Left lung (tissue), 10 donors: ENCODE measurements around the gene CISH. TPM values are rescaled to one million over a fixed set of nuclear protein-coding genes. Genes with fewer than 3 reads are reported as not detected.
A peak's percentile ranks its signal among the peaks of the same experiment; 100 is the strongest.

Source experiments
- ATAC-seq: fragments of 200-7000 bp; cut with Tn5 transposase; one replicate; pipeline ENCODE4 v1.9.1; 2020; ENCODE audit warnings: moderate library complexity
- DNase-seq, 4 donors: peaks; one replicate each; pipeline ENCODE4 v3.0.0-alpha.2; 2013 to 2020
- H3K27ac ChIP-seq, 2 donors: fragments of 200-600 bp; sonication (generic) in 1 of 2; one replicate each; pipeline versions ENCODE4 v1.5.0 to v1.8.0; 2020 to 2021
- H3K27me3 ChIP-seq, 2 donors: fragments of 200-600 bp; sonication (generic) in 1 of 2; one replicate each; pipeline versions ENCODE4 v1.5.0 to v1.8.0; 2020 to 2021
- H3K36me3 ChIP-seq, 2 donors: fragments of 200-600 bp; sonication (generic) in 1 of 2; one replicate each; pipeline versions ENCODE4 v1.5.0 to v1.8.0; 2020 to 2021
- H3K4me1 ChIP-seq, 2 donors: fragments of 200-600 bp; one replicate each; pipeline ENCODE4 v1.8.0; 2021
- H3K4me3 ChIP-seq, 2 donors: fragments of 200-600 bp; sonication (generic) in 1 of 2; one replicate each; pipeline versions ENCODE4 v1.5.0 to v1.8.0; 2020 to 2021; ENCODE audit warnings: mild to moderate bottlenecking in 1 of 2
- H3K9me3 ChIP-seq, 2 donors: fragments of 200-600 bp; sonication (generic) in 1 of 2; one replicate each; pipeline versions ENCODE4 v1.5.0 to v1.8.0; 2020 to 2021
- CTCF ChIP-seq, 2 donors: fragments of 200-600 bp; sonication (generic) in 1 of 2; IDR thresholded peaks; one replicate each; pipeline versions ENCODE4 v1.5.0 to v1.8.0; 2021; ENCODE audit warnings: antibody characterized with exemption in 2 of 2
- intact Hi-C, 2 donors: fragments of 100-400 bp; cut with DNase I; formaldehyde crosslinking; loops; one replicate each; pipeline versions ENCODE4 v1.11.2 to v1.14.2; 2022
- polyA plus RNA-seq, 6 donors: library from polyadenylated mRNA; unstranded; fragments of 120-200 nt; gene quantifications; one replicate each; pipeline ENCODE4 v1.2.1, GENCODE V29; 2013; ENCODE audit not compliant: insufficient read length in 6 of 6
- total RNA-seq, 2 donors: library from RNA; stranded (reverse); fragmentation: NEBNext Ultra II Directional; extraction: Animal tissue kit (Norgen Biotek cat#: 25700); gene quantifications; one replicate each; pipeline ENCODE4 v1.2.1, GENCODE V29; 2021
- donor health status: DM: no; HTN: yes; CAD: no.
- donor health status: DM: no; HTN: no; CAD: no.

The CISH gene
- total and polyA plus RNA-seq, 8 donors = 20.2 to 55.2 (median 26.5) TPM

GRCh38 chr3:50632450-50632849, 20.9 kb upstream of the CISH start:
- no peak for DNase-seq
- H3K27ac ChIP-seq = peak overlapping the region in 1 of 2 donors; percentile 66
- ATAC-seq = no peak

GRCh38 chr3:50630877-50631276, 19.3 kb upstream of the CISH start:
- Histone ChIP-seq H3K27ac (peak overlapping the region in 1 of 2 donors; percentile 66), H3K4me1 (peaks cover 6 to 83% of the 10 kb centered on the region in 2 donors), H3K36me3 (peaks cover 0 to 14% of the 10 kb centered on the region in 2 donors), H3K27me3 (no peaks in the 10 kb centered on the region), H3K4me3 (no peak overlapping the region), H3K9me3 (no peaks in the 10 kb centered on the region)
- DNase-seq (no peak), ATAC-seq (no peak)
- intact Hi-C loops = no loop called here
- no peak for TF ChIP-seq CTCF (IDR thresholded peaks at IDR 0.05)

More at GRCh38 chr3:50632450-50632849, 20.9 kb upstream of the CISH start:
- TF ChIP-seq CTCF (IDR thresholded peaks at IDR 0.05) = no peak
- H3K9me3 ChIP-seq = no peaks in the 10 kb centered on the region
- no peaks in the 10 kb centered on the region for H3K27me3 ChIP-seq
- H3K4me1 ChIP-seq = peaks cover 3 to 81% of the 10 kb centered on the region in 2 donors
- no peak overlapping the region for H3K4me3 ChIP-seq
- intact Hi-C loops = no loop called here
- H3K36me3 ChIP-seq = peaks cover 0 to 14% of the 10 kb centered on the region in 2 donors

DNA sequence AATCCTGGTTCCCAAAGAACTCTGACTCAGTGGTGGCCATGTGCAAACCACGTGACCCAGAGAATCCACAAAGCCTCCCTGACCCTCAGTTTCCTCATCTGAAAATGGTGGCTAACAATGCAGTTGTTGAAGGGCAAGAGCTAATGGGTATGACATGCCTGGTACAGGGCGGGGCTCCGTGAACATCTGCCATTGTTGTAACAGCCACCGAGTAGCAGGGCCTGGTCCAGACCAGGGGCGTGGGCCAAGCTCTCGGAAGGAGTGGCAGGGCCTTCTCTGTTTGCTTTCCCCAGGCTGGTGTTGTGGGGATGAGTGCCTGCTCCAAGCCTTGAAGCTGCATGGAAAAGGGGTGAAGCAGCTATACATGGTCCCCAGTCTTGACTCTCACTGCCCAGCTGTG, 18.8 kb upstream of the CISH start:
- no peak for DNase-seq
- peaks cover 6 to 88% of the 10 kb centered on the region in 2 donors for H3K4me1 ChIP-seq
- H3K27me3 ChIP-seq = no peaks in the 10 kb centered on the region
- H3K36me3 ChIP-seq = peaks cover 0 to 14% of the 10 kb centered on the region in 2 donors
- ATAC-seq = no peak
- no peak overlapping the region for H3K4me3 ChIP-seq
- H3K9me3 ChIP-seq = no peaks in the 10 kb centered on the region
- TF ChIP-seq CTCF (IDR thresholded peaks at IDR 0.05) = no peak
- H3K27ac ChIP-seq = peak overlapping the region in 1 of 2 donors; percentile 66
- intact Hi-C loops = no loop called here

GRCh38 chr3:50628601-50629000, 17.0 kb upstream of the CISH start:
- intact Hi-C loops = no loop called here
- no peaks in the 10 kb centered on the region for H3K27me3 ChIP-seq
- H3K4me1 ChIP-seq = peaks cover 6 to 100% of the 10 kb centered on the region in 2 donors
- TF ChIP-seq CTCF (IDR thresholded peaks at IDR 0.05) = no peak
- no peak for ATAC-seq
- H3K4me3 ChIP-seq = no peak overlapping the region
- peaks cover 0 to 9% of the 10 kb centered on the region in 2 donors for H3K36me3 ChIP-seq
- H3K9me3 ChIP-seq = no peaks in the 10 kb centered on the region
- no peak for DNase-seq
- H3K27ac ChIP-seq = peak overlapping the region in 1 of 2 donors; percentile 77

- peaks cover 0 to 18% of the 10 kb centered on the region in 2 donors for H3K36me3 ChIP-seq
- TF ChIP-seq CTCF (IDR thresholded peaks at IDR 0.05) = peak in 1 of 2 donors; percentile 16
- intact Hi-C loops = no loop called here
- peak overlapping the region; percentile 59 to 77 for H3K27ac ChIP-seq
- ATAC-seq = peak; percentile 91
- peaks cover 6 to 100% of the 10 kb centered on the region in 2 donors for H3K4me1 ChIP-seq
- no peaks in the 10 kb centered on the region for H3K27me3 ChIP-seq
- no peak overlapping the region for H3K4me3 ChIP-seq
- peak in 2 of 4 donors; percentile 90 to 92 for DNase-seq
- no peaks in the 10 kb centered on the region for H3K9me3 ChIP-seq
These were observed 16.0 kb upstream of the CISH start for GRCh38 chr3:50627407-50628051.
